Esophagus muscularis mucosa (tissue), 4 donors: ENCODE results near the gene IER5.

ENCODE experiments used
- EP300 ChIP-seq: sonication (generic); formaldehyde crosslinking; IDR thresholded peaks from one replicate; pipeline ENCODE4 v1.6.1; 2017; ENCODE audit warnings: antibody characterized with exemption
- POLR2A ChIP-seq: fragments of 450-650 bp; IDR thresholded peaks from one replicate; pipeline ENCODE4 v1.6.1; 2017; ENCODE audit warnings: antibody characterized with exemption, moderate library complexity, mild to moderate bottlenecking, low read depth
- POLR2AphosphoS5 ChIP-seq, 2 donors: sonication (generic); formaldehyde crosslinking; IDR thresholded peaks; one replicate each; pipeline ENCODE4 v1.6.1; 2017; ENCODE audit warnings: antibody characterized with exemption in 2 of 2
- TF ChIP-seq, protein P1 (sequence below), 3 experiments: fragments of 200-600 bp in 2 of 3; fragments of 450-650 bp in 1 of 3; sonication (generic) in 2 of 3; IDR thresholded peaks; one replicate each; pipeline ENCODE4 v1.5.1; 2017 to 2019; ENCODE audit warnings: antibody characterized with exemption in 3 of 3, mild to moderate bottlenecking in 2 of 3, moderate library complexity in 1 of 3

DNA sequence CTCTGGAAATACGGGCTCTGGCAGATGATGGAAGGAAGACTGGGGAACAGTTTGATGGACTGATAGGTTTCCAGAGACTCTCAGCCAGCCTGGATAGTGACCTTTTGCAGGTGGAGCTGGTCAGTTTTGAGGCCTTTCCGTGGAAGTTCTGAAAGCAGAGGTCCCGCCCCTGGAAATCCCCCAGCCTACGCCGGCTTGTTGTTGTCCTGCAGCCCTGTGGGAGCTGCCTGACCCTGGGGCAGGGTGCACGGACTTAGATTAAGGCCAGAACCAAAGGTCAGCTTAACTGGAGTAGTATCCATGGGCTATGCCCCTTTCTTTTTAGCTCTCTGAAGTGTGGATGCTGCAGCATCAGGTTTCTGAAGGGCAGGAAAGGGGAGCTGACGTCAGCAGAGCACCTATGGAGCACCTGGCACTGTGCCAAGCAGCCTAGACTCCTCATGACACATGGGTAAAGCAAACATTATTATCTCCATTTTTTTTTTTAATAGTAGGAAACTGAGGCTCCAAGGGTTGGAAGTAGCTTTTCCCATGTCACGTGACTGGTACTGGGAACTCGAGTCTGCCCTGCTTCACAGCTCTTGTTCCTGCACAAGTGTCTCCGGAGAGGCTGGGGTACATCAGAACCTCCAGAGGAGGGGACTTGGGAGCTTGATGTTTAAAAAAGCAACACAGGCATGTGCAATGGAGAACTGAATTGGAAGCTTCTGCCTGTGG lies 38.5 kb downstream of the IER5 start:
- TF ChIP-seq, protein P1, sequence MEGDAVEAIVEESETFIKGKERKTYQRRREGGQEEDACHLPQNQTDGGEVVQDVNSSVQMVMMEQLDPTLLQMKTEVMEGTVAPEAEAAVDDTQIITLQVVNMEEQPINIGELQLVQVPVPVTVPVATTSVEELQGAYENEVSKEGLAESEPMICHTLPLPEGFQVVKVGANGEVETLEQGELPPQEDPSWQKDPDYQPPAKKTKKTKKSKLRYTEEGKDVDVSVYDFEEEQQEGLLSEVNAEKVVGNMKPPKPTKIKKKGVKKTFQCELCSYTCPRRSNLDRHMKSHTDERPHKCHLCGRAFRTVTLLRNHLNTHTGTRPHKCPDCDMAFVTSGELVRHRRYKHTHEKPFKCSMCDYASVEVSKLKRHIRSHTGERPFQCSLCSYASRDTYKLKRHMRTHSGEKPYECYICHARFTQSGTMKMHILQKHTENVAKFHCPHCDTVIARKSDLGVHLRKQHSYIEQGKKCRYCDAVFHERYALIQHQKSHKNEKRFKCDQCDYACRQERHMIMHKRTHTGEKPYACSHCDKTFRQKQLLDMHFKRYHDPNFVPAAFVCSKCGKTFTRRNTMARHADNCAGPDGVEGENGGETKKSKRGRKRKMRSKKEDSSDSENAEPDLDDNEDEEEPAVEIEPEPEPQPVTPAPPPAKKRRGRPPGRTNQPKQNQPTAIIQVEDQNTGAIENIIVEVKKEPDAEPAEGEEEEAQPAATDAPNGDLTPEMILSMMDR (IDR thresholded peaks at IDR 0.05): no peak
- TF ChIP-seq POLR2A (no peak), POLR2AphosphoS5 (IDR thresholded peaks at IDR 0.05) (no peak), EP300 (no peak)
